Heart left ventricle (tissue), 16 donors: Measurements from ENCODE around the gene CDCA3. TPM values are rescaled to one million over a fixed set of nuclear protein-coding genes. Genes with fewer than 3 reads are reported as not detected.
A peak's percentile ranks its signal among the peaks of the same experiment; 100 is the strongest.

Experiments used
- ATAC-seq, 4 donors: fragments of 200-7000 bp; cut with Tn5 transposase; one replicate each; pipeline ENCODE4 v1.9.1; 2020 to 2022; ENCODE audit warnings: moderate library complexity in 4 of 4, mild to moderate bottlenecking in 3 of 4, moderate number of reproducible peaks in 1 of 4
- DNase-seq, 5 donors: peaks; one replicate each; pipeline ENCODE4 v3.0.0-alpha.2; 2020
- H3K27ac ChIP-seq, 12 donors: fragments of 200-600 bp; sonication (generic) in 4 of 12; one replicate each; pipeline versions ENCODE4 v1.5.0 to v1.8.0; 2016 to 2022; ENCODE audit warnings: mild to moderate bottlenecking in 2 of 12
- H3K27me3 ChIP-seq, 9 donors: fragments of 200-600 bp; sonication (generic) in 2 of 9; one replicate each; pipeline versions ENCODE4 v1.5.1 to v1.8.0; 2016 to 2022; ENCODE audit warnings: mild to moderate bottlenecking in 3 of 9
- H3K36me3 ChIP-seq, 9 donors: fragments of 200-600 bp; sonication (generic) in 2 of 9; one replicate each; pipeline versions ENCODE4 v1.5.0 to v1.8.0; 2018 to 2022; ENCODE audit warnings: mild to moderate bottlenecking in 2 of 9
- H3K4me1 ChIP-seq, 12 donors: fragments of 200-600 bp; sonication (generic) in 4 of 12; one replicate each; pipeline versions ENCODE4 v1.5.0 to v1.8.0; 2016 to 2022; ENCODE audit warnings: mild to moderate bottlenecking in 3 of 12
- H3K4me3 ChIP-seq, 12 donors: fragments of 200-600 bp; sonication (generic) in 4 of 12; one replicate each; pipeline versions ENCODE4 v1.5.0 to v1.8.0; 2017 to 2022; ENCODE audit warnings: mild to moderate bottlenecking in 9 of 12, moderate library complexity in 4 of 12
- H3K9me3 ChIP-seq, 12 donors: fragments of 200-600 bp; sonication (generic) in 4 of 12; one replicate each; pipeline versions ENCODE4 v1.5.0 to v1.8.0; 2016 to 2022; ENCODE audit warnings: mild to moderate bottlenecking in 1 of 12
- CTCF ChIP-seq, 12 donors: fragments of 200-600 bp; sonication (generic) in 4 of 12; IDR thresholded peaks; one replicate each; pipeline versions ENCODE4 v1.5.0 to v1.8.0; 2018 to 2022; ENCODE audit warnings: antibody characterized with exemption in 12 of 12, mild to moderate bottlenecking in 5 of 12
- POLR2A ChIP-seq, 2 donors: fragments of 450-650 bp; IDR thresholded peaks; one replicate each; pipeline ENCODE4 v1.6.1; 2017; ENCODE audit warnings: antibody characterized with exemption in 2 of 2, mild to moderate bottlenecking in 2 of 2, moderate library complexity in 2 of 2
- WGBS, 4 donors: extraction: QIAGEN DNeasy Blood & Tissue Kit in 2 of 4; methylation state at CpG; one replicate each; pipeline versions ENCODE4 v1.1.5 to v1.1.7; 2013 to 2018; 5-methylcytosine and 5-hydroxymethylcytosine counted together
- intact Hi-C, 10 donors: fragments of 100-400 bp; cut with DNase I; formaldehyde crosslinking; loops; one replicate each; pipeline versions ENCODE4 v1.11.1 to v1.14.2; 2022
- polyA plus RNA-seq, 2 donors: library from polyadenylated mRNA; stranded (reverse); fragments of 200-250 nt; gene quantifications; one replicate each; pipeline ENCODE4 v1.2.3, GENCODE V29; 2013
- total RNA-seq, 9 donors: library from RNA; depleted of rRNA in 2 of 9; stranded (reverse); fragments of >200 nt in 2 of 9; fragmentation: NEBNext Ultra II Directional in 3 of 9; extraction: Animal tissue kit (Norgen Biotek cat#: 25700) in 3 of 9; gene quantifications; one replicate each; pipeline versions ENCODE4 v1.1.0 to v1.2.4, GENCODE V29; 2016 to 2023
- donor health status: ischemic (EF 13 %, LVEDD 7.1; RV severe dilation, severe dysfunction).
- donor health status: healthy with polysubstance abuse.
- donor health status: DM: no; HTN: yes; CAD: no.
- donor health status: DM: no; HTN: no; CAD: no.
- donor health status: ischemic (EF 25% LVEDD 6.9; RV normal size, moderate dysfunction).
- donor health status: ischemic (EF 25% LVEDD 5.7; RV mildly dilated, moderate dysfunction).
- donor health status: healthy.
- donor health status: DM: yes; HTN: yes; CAD: no.
- donor health status: ischemic (EF 35%, LVEDD 5.7; RV mildly dilated, moderate dysfunction).
- donor health status: nonischemic (EF 11% LVEDD 7.7; RV severe dilation, severe dysfunction).
- donor health status: DM: yes; HTN: yes; CAD: no.
- donor health status: PGD.
- donor health status: ischemic (EF 29% LVEDD 5.4; RV normal size, mild dysfunction).
- donor health status: nonischemic (EF 23%, LVEDD 6.1; RV moderate dilation, normal function).

The CDCA3 gene
- total and polyA plus RNA-seq, 11 donors: 0.42 to 8.3 (median 0.93) TPM; not detected in 1

GRCh38 chr12:6833189-6833890, 17.7 kb downstream of the CDCA3 start:
- intact Hi-C loops: no loop called here
- H3K4me1 ChIP-seq: peaks cover 0 to 37% (median 14%) of the 10 kb centered on the region in 12 donors
- no peak for TF ChIP-seq CTCF (IDR thresholded peaks at IDR 0.05)
- no peak for TF ChIP-seq POLR2A (IDR thresholded peaks at IDR 0.05)
- H3K27me3 ChIP-seq: peaks cover 0 to 6% (median 0%) of the 10 kb centered on the region in 9 donors
- peak; percentile 43 to 69 (median 56) for ATAC-seq
- peak in 2 of 5 donors; percentile 14 to 65 for DNase-seq
- peak overlapping the region; percentile 26 to 97 (median 80) for H3K27ac ChIP-seq
- no peaks in the 10 kb centered on the region for H3K9me3 ChIP-seq
- WGBS, 4 donors: 56 to 58% (median 57%) methylated on average over 3 to 6 of the region's 6 CpGs
- peak overlapping the region in 11 of 12 donors; percentile 0 to 59 (median 46) for H3K4me3 ChIP-seq
- H3K36me3 ChIP-seq: peaks cover 0 to 61% (median 26%) of the 10 kb centered on the region in 9 donors

- H3K4me3 ChIP-seq: no peak overlapping the region
- TF ChIP-seq CTCF (IDR thresholded peaks at IDR 0.05) (no peak), POLR2A (IDR thresholded peaks at IDR 0.05) (no peak)
- DNase-seq (peak in 1 of 5 donors; percentile 2), ATAC-seq (no peak)
- peaks cover 0 to 9% (median 0%) of the 10 kb centered on the region in 9 donors for H3K27me3 ChIP-seq
- H3K4me1 ChIP-seq: peaks cover 0 to 42% (median 18%) of the 10 kb centered on the region in 12 donors
- intact Hi-C loops: no loop called here
- H3K36me3 ChIP-seq: peaks cover 0 to 49% (median 14%) of the 10 kb centered on the region in 9 donors
- 86 to 90% (median 89%) methylated on average over 4 of the region's 4 CpGs for WGBS, 4 donors
- H3K9me3 ChIP-seq: no peaks in the 10 kb centered on the region
- H3K27ac ChIP-seq: peak overlapping the region in 3 of 12 donors; percentile 23 to 82 (median 80)
Observed at GRCh38 chr12:6832125-6832524, 19.0 kb downstream of the CDCA3 start.

GRCh38 chr12:6831450-6831995, 19.6 kb downstream of the CDCA3 start:
- ATAC-seq (no peak), DNase-seq (peak in 2 of 5 donors; percentile 19 to 32)
- no peak for TF ChIP-seq CTCF (IDR thresholded peaks at IDR 0.05)
- no peak for TF ChIP-seq POLR2A (IDR thresholded peaks at IDR 0.05)
- 86 to 92% (median 89%) methylated on average over 12 of the region's 12 CpGs for WGBS, 4 donors
- Histone ChIP-seq H3K9me3 (no peaks in the 10 kb centered on the region), H3K27me3 (peaks cover 0 to 9% (median 0%) of the 10 kb centered on the region in 9 donors), H3K4me3 (no peak overlapping the region), H3K4me1 (peaks cover 0 to 47% (median 22%) of the 10 kb centered on the region in 12 donors), H3K27ac (peak overlapping the region in 1 of 12 donors; percentile 80), H3K36me3 (peaks cover 0 to 43% (median 8%) of the 10 kb centered on the region in 9 donors)
- intact Hi-C loops: no loop called here

- H3K4me3 ChIP-seq: no peak overlapping the region
- WGBS, 4 donors: 85 to 92% (median 91%) methylated on average over 6 of the region's 6 CpGs
- H3K9me3 ChIP-seq: no peaks in the 10 kb centered on the region
- intact Hi-C loops: no loop called here
- H3K4me1 ChIP-seq: peaks cover 0 to 42% (median 22%) of the 10 kb centered on the region in 12 donors
- no peak for TF ChIP-seq POLR2A (IDR thresholded peaks at IDR 0.05)
- no peak for TF ChIP-seq CTCF (IDR thresholded peaks at IDR 0.05)
- no peak for DNase-seq
- H3K36me3 ChIP-seq: peaks cover 0 to 39% (median 8%) of the 10 kb centered on the region in 9 donors
- H3K27me3 ChIP-seq: peaks cover 0 to 9% (median 0%) of the 10 kb centered on the region in 9 donors
- no peak overlapping the region for H3K27ac ChIP-seq
- no peak for ATAC-seq
Observed at GRCh38 chr12:6830999-6831398, 20.1 kb downstream of the CDCA3 start.
